ENCODE results near the gene LMNA.

The LMNA gene

DNA sequence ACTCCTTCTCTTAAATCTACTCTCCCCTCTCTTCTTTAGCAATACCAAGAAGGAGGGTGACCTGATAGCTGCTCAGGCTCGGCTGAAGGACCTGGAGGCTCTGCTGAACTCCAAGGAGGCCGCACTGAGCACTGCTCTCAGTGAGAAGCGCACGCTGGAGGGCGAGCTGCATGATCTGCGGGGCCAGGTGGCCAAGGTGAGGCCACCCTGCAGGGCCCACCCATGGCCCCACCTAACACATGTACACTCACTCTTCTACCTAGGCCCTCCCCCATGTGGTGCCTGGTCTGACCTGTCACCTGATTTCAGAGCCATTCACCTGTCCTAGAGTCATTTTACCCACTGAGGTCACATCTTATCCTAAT is 16.0 kb downstream of the LMNA start:
- ChIA-PET CTCF (interaction anchor here (0.6 to 27.7 kb wide), 17 partner anchors 11 to 289 kb away, joined by 3 to 1172 read pairs (median 8); partner anchors contain the start of genes LMNA, MEX3A and PMF1), POLR2A (interaction anchor here (2.6 to 17.9 kb wide), 2 partner anchors 16 to 29 kb away, joined by 13 to 266 read pairs; partner anchors contain the start of gene LMNA)
- DNase-seq (ENCODE audit: extremely low spot score), result no peak
- TF ChIP-seq, protein P1, sequence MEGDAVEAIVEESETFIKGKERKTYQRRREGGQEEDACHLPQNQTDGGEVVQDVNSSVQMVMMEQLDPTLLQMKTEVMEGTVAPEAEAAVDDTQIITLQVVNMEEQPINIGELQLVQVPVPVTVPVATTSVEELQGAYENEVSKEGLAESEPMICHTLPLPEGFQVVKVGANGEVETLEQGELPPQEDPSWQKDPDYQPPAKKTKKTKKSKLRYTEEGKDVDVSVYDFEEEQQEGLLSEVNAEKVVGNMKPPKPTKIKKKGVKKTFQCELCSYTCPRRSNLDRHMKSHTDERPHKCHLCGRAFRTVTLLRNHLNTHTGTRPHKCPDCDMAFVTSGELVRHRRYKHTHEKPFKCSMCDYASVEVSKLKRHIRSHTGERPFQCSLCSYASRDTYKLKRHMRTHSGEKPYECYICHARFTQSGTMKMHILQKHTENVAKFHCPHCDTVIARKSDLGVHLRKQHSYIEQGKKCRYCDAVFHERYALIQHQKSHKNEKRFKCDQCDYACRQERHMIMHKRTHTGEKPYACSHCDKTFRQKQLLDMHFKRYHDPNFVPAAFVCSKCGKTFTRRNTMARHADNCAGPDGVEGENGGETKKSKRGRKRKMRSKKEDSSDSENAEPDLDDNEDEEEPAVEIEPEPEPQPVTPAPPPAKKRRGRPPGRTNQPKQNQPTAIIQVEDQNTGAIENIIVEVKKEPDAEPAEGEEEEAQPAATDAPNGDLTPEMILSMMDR (IDR thresholded peaks at IDR 0.05; ENCODE audit: control extremely low read depth, extremely low read depth, low read depth, missing control alignments), result no peak

- no peak for DNase-seq (ENCODE audit: extremely low spot score)
- ChIA-PET POLR2A (interaction anchor here (0.6 to 1.2 kb wide), 2 partner anchors 16 to 39 kb away, joined by 4 to 5 read pairs; no protein-coding TSS in a partner anchor), CTCF (interaction anchor here (1.3 to 27.7 kb wide), 7 partner anchors 9 to 90 kb away, joined by 4 to 1172 read pairs (median 6); partner anchors contain the start of gene MEX3A)
- TF ChIP-seq, protein P1 (IDR thresholded peaks at IDR 0.05; ENCODE audit: control extremely low read depth, extremely low read depth, low read depth, missing control alignments), result no peak
These were observed 20.4 kb downstream of the LMNA start for GRCh38 chr1:156134716-156135435.

GRCh38 chr1:156135930-156136871 is 21.7 kb downstream of the LMNA start:
- DNase-seq (ENCODE audit: extremely low spot score), result no peak
- TF ChIP-seq, protein P1 (IDR thresholded peaks at IDR 0.05; ENCODE audit: control extremely low read depth, extremely low read depth, low read depth, missing control alignments), result no peak
- POLR2A ChIA-PET, result no interaction called here
- CTCF ChIA-PET, result interaction anchor here (1.0 to 27.7 kb wide), 7 partner anchors 9 to 90 kb away, joined by 3 to 1172 read pairs (median 6); partner anchors contain the start of gene MEX3A

DNA sequence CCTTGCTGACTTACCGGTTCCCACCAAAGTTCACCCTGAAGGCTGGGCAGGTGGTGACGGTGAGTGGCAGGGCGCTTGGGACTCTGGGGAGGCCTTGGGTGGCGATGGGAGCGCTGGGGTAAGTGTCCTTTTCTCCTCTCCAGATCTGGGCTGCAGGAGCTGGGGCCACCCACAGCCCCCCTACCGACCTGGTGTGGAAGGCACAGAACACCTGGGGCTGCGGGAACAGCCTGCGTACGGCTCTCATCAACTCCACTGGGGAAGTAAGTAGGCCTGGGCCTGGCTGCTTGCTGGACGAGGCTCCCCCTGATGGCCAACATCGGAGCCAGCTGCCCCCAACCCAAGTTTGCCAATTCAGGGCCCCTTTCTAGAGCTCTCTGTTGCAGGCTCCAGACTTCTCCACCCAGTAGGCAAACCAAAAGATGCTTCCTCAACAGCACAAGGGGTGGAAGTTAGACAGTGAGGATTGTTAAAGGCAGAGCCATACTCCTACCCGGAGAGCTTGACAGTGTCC is 22.5 kb downstream of the LMNA start:
- TF ChIP-seq, protein P1 (IDR thresholded peaks at IDR 0.05; ENCODE audit: control extremely low read depth, extremely low read depth, low read depth, missing control alignments), result no peak
- POLR2A ChIA-PET, result no interaction called here
- DNase-seq (ENCODE audit: extremely low spot score), result no peak
- CTCF ChIA-PET, result interaction anchor here (0.9 to 27.7 kb wide), 7 partner anchors 8 to 89 kb away, joined by 3 to 1172 read pairs (median 4); partner anchors contain the start of gene MEX3A

GRCh38 chr1:156138458-156138867 is 24.0 kb downstream of the LMNA start:
- ChIA-PET POLR2A (no interaction called here), CTCF (interaction anchor here (1.3 to 27.7 kb wide), 3 partner anchors 8 to 87 kb away, joined by 4 to 1172 read pairs (median 5); partner anchors contain the start of gene MEX3A)
- TF ChIP-seq, protein P1 (IDR thresholded peaks at IDR 0.05; ENCODE audit: control extremely low read depth, extremely low read depth, low read depth, missing control alignments), result no peak
- DNase-seq (ENCODE audit: extremely low spot score), result no peak
